Measurements from ENCODE around the gene TRIM63. TPM values are rescaled to one million over a fixed set of nuclear protein-coding genes. Genes with fewer than 3 reads are reported as not detected.

Gene TRIM63
- total and polyA plus RNA-seq, 2 of the 8 experiments (the other 6 are each of a cell fraction or from before 2014, with no cell fraction given), result not detected

DNA sequence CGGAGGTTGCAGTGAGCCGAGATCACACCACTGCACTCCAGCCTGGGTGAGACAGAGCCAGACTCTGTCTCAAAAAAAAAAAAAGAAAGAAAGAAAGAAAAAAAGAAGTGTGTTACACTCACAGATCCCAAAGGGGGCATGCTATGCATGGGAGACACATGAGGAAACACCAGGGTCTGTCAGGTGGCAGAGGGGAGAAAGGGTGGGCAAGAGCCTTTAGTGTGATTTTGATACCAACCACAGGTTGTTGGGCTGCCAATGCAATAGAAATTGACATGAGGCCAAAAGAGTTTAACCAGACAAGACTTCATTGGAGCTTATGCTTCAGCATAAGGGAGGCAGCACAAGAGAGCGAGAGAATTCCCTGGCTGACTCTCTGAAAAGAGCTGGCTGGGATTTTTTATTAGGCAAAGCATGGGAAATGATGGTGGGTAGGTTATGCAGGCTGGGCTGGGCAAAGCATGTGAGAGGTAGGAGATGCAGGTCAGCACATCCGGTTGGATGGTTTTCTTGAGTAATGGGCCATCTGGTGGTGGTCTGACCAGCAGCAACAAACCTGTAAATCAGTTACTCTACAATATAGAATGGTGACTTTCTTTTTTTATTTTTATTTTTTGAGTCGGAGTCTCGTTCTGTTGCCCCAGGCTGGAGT is 57.5 kb downstream of the TRIM63 start:
- DNase-seq (ENCODE audit: low read depth in 1 of 2, low spot score in 2 of 2) (peak; percentile 25 to 62), FAIRE-seq (peak; percentile 72)
- Histone ChIP-seq H3K4ac (replicated peaks; ENCODE audit: insufficient read length, low read depth, low read length) (no peak overlapping the region), H2BK5ac (ENCODE audit: low read depth, low read length) (no peak overlapping the region), H2BK120ac (replicated peaks; ENCODE audit: low read depth, low read length) (no peak overlapping the region), H3K36me3 (ENCODE audit: control insufficient read depth in 2 of 4, insufficient read depth in 4 of 4, low read length in 3 of 4) (no peaks in the 10 kb centered on the region), H4K5ac (ENCODE audit: insufficient read length, low read depth, low read length) (no peak overlapping the region), H2BK15ac (ENCODE audit: low read length) (peak overlapping the region; percentile 61; the same call in 1 of the 2 replicates), H3K9me3 (ENCODE audit: insufficient read depth in 2 of 2, low read depth in 1 of 2, low read length in 1 of 2) (no peaks in the 10 kb centered on the region), H3K18ac (ENCODE audit: extremely low read depth, low read length) (no peak overlapping the region), H2AK5ac (ENCODE audit: low read depth, low read length) (no peak overlapping the region), H3K56ac (replicated peaks; ENCODE audit: insufficient read length, low read depth, low read length) (no peak overlapping the region), H3K23me2 (ENCODE audit: low read depth, low read length) (no peaks in the 10 kb centered on the region), H3K79me2 (ENCODE audit: control insufficient read depth in 1 of 2, insufficient read depth in 2 of 2, low read length in 2 of 2) (no peaks in the 10 kb centered on the region), H4K8ac (ENCODE audit: extremely low read depth, insufficient read depth, low read length) (no peak overlapping the region), H2BK12ac (ENCODE audit: low read depth, low read length) (no peak overlapping the region), H3K79me1 (ENCODE audit: low read depth, low read length) (no peaks in the 10 kb centered on the region), H3K4me3 (ENCODE audit: extremely low read depth in 1 of 4, insufficient read depth in 2 of 4, low read depth in 3 of 4, low read length in 4 of 4) (no peak overlapping the region), H4K20me1 (replicated peaks in 1 of 2; ENCODE audit: control insufficient read depth in 1 of 2, insufficient read depth in 2 of 2, low read length in 2 of 2) (no peaks in the 10 kb centered on the region), H2BK20ac (ENCODE audit: low read length) (no peak overlapping the region), H3K27ac (ENCODE audit: low read depth, low read length) (no peak overlapping the region), H3K14ac (ENCODE audit: insufficient read length) (no peak overlapping the region), H3K4me2 (ENCODE audit: insufficient read depth in 1 of 2, low read depth in 2 of 2, low read length in 2 of 2) (no peak overlapping the region), H3K23ac (ENCODE audit: insufficient read length) (no peak overlapping the region), H3K4me1 (replicated peaks in 1 of 4; ENCODE audit: control insufficient read depth in 3 of 4, insufficient read depth in 4 of 4, low read length in 3 of 4) (peaks cover 0 to 5% (median 3%) of the 10 kb centered on the region in 4 experiments; a peak in 6 of 7 replicates), H3K27me3 (replicated peaks in 1 of 4; ENCODE audit: control insufficient read depth in 3 of 4, extremely low read depth in 1 of 4, insufficient read depth in 3 of 4, low read length in 3 of 4) (no peaks in the 10 kb centered on the region), H4K91ac (replicated peaks; ENCODE audit: insufficient read length, low read length) (no peak overlapping the region), H2AFZ (ENCODE audit: low read length) (no peak overlapping the region), H3K9ac (replicated peaks in 1 of 4; ENCODE audit: extremely low read depth in 1 of 4, low read depth in 3 of 4, low read length in 3 of 4) (no peak overlapping the region)
- ChIA-PET POLR2A (ENCODE audit: partially characterized antibody) (interaction anchor here (0.7 to 1.4 kb wide), 3 partner anchors 13 to 152 kb away, joined by 3 to 4 read pairs (median 3); partner anchors contain the start of gene PAFAH2), CTCF (ENCODE audit: partially characterized antibody) (interaction anchor here (0.6 to 5.8 kb wide), 28 partner anchors 8 to 460 kb away, joined by 3 to 66 read pairs (median 4); partner anchors contain the start of genes EXTL1, MTFR1L and PAFAH2)
- no peak for TF ChIP-seq CREB1 (IDR thresholded peaks at IDR 0.05)
- TF ChIP-seq BACH1 (IDR thresholded peaks at IDR 0.05; ENCODE audit: low read length), result no peak
- no peak for TF ChIP-seq TBP (IDR thresholded peaks at IDR 0.05; ENCODE audit: low read depth, low read length)
- TF ChIP-seq RAD21 (IDR thresholded peaks at IDR 0.05 in 1 of 2, conservative IDR thresholded peaks at IDR 0.05 in 1 of 2; ENCODE audit: low read depth in 2 of 2, low read length in 2 of 2), result peak; percentile 52 to 57
- TF ChIP-seq, protein P1, sequence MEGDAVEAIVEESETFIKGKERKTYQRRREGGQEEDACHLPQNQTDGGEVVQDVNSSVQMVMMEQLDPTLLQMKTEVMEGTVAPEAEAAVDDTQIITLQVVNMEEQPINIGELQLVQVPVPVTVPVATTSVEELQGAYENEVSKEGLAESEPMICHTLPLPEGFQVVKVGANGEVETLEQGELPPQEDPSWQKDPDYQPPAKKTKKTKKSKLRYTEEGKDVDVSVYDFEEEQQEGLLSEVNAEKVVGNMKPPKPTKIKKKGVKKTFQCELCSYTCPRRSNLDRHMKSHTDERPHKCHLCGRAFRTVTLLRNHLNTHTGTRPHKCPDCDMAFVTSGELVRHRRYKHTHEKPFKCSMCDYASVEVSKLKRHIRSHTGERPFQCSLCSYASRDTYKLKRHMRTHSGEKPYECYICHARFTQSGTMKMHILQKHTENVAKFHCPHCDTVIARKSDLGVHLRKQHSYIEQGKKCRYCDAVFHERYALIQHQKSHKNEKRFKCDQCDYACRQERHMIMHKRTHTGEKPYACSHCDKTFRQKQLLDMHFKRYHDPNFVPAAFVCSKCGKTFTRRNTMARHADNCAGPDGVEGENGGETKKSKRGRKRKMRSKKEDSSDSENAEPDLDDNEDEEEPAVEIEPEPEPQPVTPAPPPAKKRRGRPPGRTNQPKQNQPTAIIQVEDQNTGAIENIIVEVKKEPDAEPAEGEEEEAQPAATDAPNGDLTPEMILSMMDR (IDR thresholded peaks at IDR 0.05; ENCODE audit: control extremely low read depth in 1 of 3, insufficient read depth in 1 of 3, low read depth in 1 of 3, low read length in 3 of 3), result peak; percentile 36 to 63 (median 58)
- no peak for TF ChIP-seq EGR1 (IDR thresholded peaks at IDR 0.05; ENCODE audit: borderline replicate concordance, low read depth, low read length)
- TF ChIP-seq, protein P2, sequence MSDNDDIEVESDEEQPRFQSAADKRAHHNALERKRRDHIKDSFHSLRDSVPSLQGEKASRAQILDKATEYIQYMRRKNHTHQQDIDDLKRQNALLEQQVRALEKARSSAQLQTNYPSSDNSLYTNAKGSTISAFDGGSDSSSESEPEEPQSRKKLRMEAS (IDR thresholded peaks at IDR 0.05), result peak; percentile 52; the same call in 1 of the 2 replicates
- TF ChIP-seq SIRT6 (IDR thresholded peaks at IDR 0.05; ENCODE audit: low read length), result no peak
- no peak for TF ChIP-seq JUN (IDR thresholded peaks at IDR 0.05; ENCODE audit: low read depth, low read length)
- 58% methylated on average over 4 of the region's 6 CpGs; no CpG with 5 or more reads in 1 of the 2 experiments for WGBS, 2 experiments (ENCODE audit: extremely low coverage in 1 of 2, insufficient coverage in 1 of 2, insufficient read length in 1 of 2, insufficient replicate concordance in 2 of 2, low coverage in 1 of 2, low lambda C conversion rate in 2 of 2, missing lambda C conversion rate in 1 of 2)

All from H1 (cell line).